Endothelial cell of umbilical vein (primary cell): ENCODE measurements around the gene HDAC7. TPM values are rescaled to one million over a fixed set of nuclear protein-coding genes. Genes with fewer than 3 reads are reported as not detected.

ENCODE experiments used
- BruUV-seq: library from RNA; stranded (reverse); fragments of 400-500 nt; replicated peaks from 2 replicates; lab custom pipeline; 2021; lab: Mats Ljungman, UMichigan
- CTCF ChIA-PET: fragments of 300-600, 350-600 bp; sonication (Branson Sonifier 250); formaldehyde crosslinking; loops from one replicate; lab custom pipeline; 2021; ENCODE audit warnings: antibody characterized with exemption, inconsistent platforms; lab: Charles Lee
- POLR2A ChIA-PET: fragments of 300-600, 350-600 bp; sonication (Branson Sonifier 250); formaldehyde crosslinking; loops from one replicate; lab custom pipeline; 2021; ENCODE audit warnings: antibody characterized with exemption, inconsistent platforms; lab: Charles Lee
- DNase-seq: peaks from one replicate; pipeline ENCODE4 v3.0.0-alpha.2; 2011; ENCODE audit warnings: low read depth, low spot score
- FAIRE-seq: peaks from 2 replicates; lab custom pipeline; 2011; peaks lifted over from hg19 to GRCh38; lab: Jason Lieb, UNC
- H2AFZ ChIP-seq: 2 replicates; pipeline ENCODE4 v1.6.0; 2012; ENCODE audit warnings: low read depth, low read length, control low read depth, inconsistent platforms
- H3K27ac ChIP-seq: 2 replicates; pipeline ENCODE4 v1.5.1; 2011; ENCODE audit warnings: low read depth, mild to moderate bottlenecking, control low read depth, low read length, moderate library complexity; ENCODE audit not compliant: insufficient read depth
- H3K27me3 ChIP-seq, 2 experiments: 2 replicates each; pipeline versions ENCODE4 v1.6.0 to v1.6.1; 2011; ENCODE audit warnings: low read length in 2 of 2, mixed read lengths in 1 of 2; ENCODE audit not compliant: control insufficient read depth in 2 of 2, insufficient read depth in 2 of 2
- H3K36me3 ChIP-seq, 2 experiments: 2 replicates in 1 of 2; 3 replicates in 1 of 2; pipeline ENCODE4 v1.5.1; 2011; ENCODE audit warnings: low read length in 2 of 2, mild to moderate bottlenecking in 1 of 2, moderate library complexity in 1 of 2; ENCODE audit not compliant: control insufficient read depth in 2 of 2, insufficient read depth in 2 of 2; ENCODE audit errors: extremely low read depth in 1 of 2
- H3K4me1 ChIP-seq: 3 replicates; pipeline ENCODE4 v1.5.1; 2011; ENCODE audit warnings: mild to moderate bottlenecking, low read length; ENCODE audit not compliant: control insufficient read depth, insufficient read depth; ENCODE audit errors: extremely low read depth
- H3K4me2 ChIP-seq: 2 replicates; pipeline ENCODE4 v1.6.1; 2011; ENCODE audit warnings: low read length, control low read depth, mixed read lengths; ENCODE audit not compliant: insufficient read depth
- H3K4me3 ChIP-seq, 3 experiments: fragments of 200-600 bp in 1 of 3; sonication (generic), shearing (Covaris generic) in 1 of 3; replicated peaks in 1 of 3; 2 replicates each; pipeline ENCODE4 v1.5.1; 2011 to 2016; ENCODE audit warnings: control low read depth in 3 of 3, low read length in 3 of 3, mild to moderate bottlenecking in 2 of 3, inconsistent platforms in 1 of 3, low read depth in 1 of 3, moderate library complexity in 1 of 3; ENCODE audit not compliant: insufficient read depth in 1 of 3
- H3K79me2 ChIP-seq: 2 replicates; pipeline ENCODE4 v1.6.0; 2012; ENCODE audit warnings: low read length, inconsistent platforms; ENCODE audit not compliant: control insufficient read depth, insufficient read depth
- H3K9ac ChIP-seq: replicated peaks from 2 replicates; pipeline ENCODE3; 2011; ENCODE audit warnings: low read length, control low read depth; ENCODE audit not compliant: insufficient read depth; ENCODE audit errors: extremely low read depth
- H3K9me1 ChIP-seq: replicated peaks from 3 replicates; pipeline ENCODE4 v1.6.0; 2011; ENCODE audit warnings: mild to moderate bottlenecking, low read length; ENCODE audit not compliant: control insufficient read depth, insufficient read depth; ENCODE audit errors: extremely low read depth
- H3K9me3 ChIP-seq: replicated peaks from 2 replicates; pipeline ENCODE4 v1.5.1; 2012; ENCODE audit warnings: low read length, inconsistent platforms; ENCODE audit not compliant: control insufficient read depth, insufficient read depth
- H4K20me1 ChIP-seq: replicated peaks from 2 replicates; pipeline ENCODE3; 2011; ENCODE audit warnings: mild to moderate bottlenecking, low read length; ENCODE audit not compliant: control insufficient read depth, insufficient read depth; ENCODE audit errors: extremely low read depth
- CTCF ChIP-seq, 2 donors: IDR thresholded peaks; 1 replicate in 1 of 2; 2 replicates in 1 of 2; pipeline ENCODE4 v1.5.1; 2011; ENCODE audit warnings: low read length in 2 of 2, mild to moderate bottlenecking in 2 of 2, moderate library complexity in 2 of 2, control low read depth in 1 of 2, inconsistent platforms in 1 of 2, low read depth in 1 of 2; ENCODE audit not compliant: insufficient read depth in 1 of 2; ENCODE audit errors: extremely low read depth in 1 of 2
- EZH2 ChIP-seq: IDR thresholded peaks from 2 replicates; pipeline ENCODE4 v1.6.1; 2012; ENCODE audit warnings: borderline replicate concordance, low read depth, mild to moderate bottlenecking, moderate library complexity, low read length, inconsistent platforms; ENCODE audit not compliant: severe bottlenecking
- FOS ChIP-seq: IDR thresholded peaks from 2 replicates; pipeline ENCODE4 v1.6.1; 2011; ENCODE audit warnings: mild to moderate bottlenecking, low read length, moderate library complexity, borderline replicate concordance; ENCODE audit not compliant: insufficient read depth
- GATA2 ChIP-seq: IDR thresholded peaks from 2 replicates; pipeline ENCODE4 v1.7.0; 2011; ENCODE audit warnings: low read depth, mild to moderate bottlenecking, moderate library complexity, mixed read lengths, low read length; ENCODE audit not compliant: insufficient read length, insufficient read depth
- JUN ChIP-seq: IDR thresholded peaks from 2 replicates; pipeline ENCODE4 v1.6.1; 2011; ENCODE audit warnings: borderline replicate concordance, low read depth; ENCODE audit not compliant: insufficient read length, insufficient read depth
- MYC ChIP-seq: IDR thresholded peaks from one replicate; pipeline ENCODE4 v1.6.1; 2011; ENCODE audit warnings: mild to moderate bottlenecking, low read depth, low read length
- POLR2AphosphoS5 ChIP-seq: IDR thresholded peaks from 2 replicates; pipeline ENCODE4 v1.6.1; 2012; ENCODE audit warnings: low read depth, mild to moderate bottlenecking, control low read depth, low read length, moderate library complexity; ENCODE audit not compliant: insufficient read depth
- dilution Hi-C: fragments of 300-500 bp; cut with MboI; formaldehyde crosslinking; loops from one replicate; pipeline ENCODE4 v1.15.0; 2019; ENCODE audit warnings: low sequenced_read_pairs; ENCODE audit not compliant: extremely low pct_ligation_motif_present
- intact Hi-C: fragments of 100-400 bp; cut with micrococcal nuclease; formaldehyde crosslinking; loops from one replicate; pipeline ENCODE4 v1.10.0; 2022
- polyA plus RNA-seq, 4 experiments: library from polyadenylated mRNA; depleted of rRNA in 3 of 4; stranded (reverse) in 3 of 4; unstranded in 1 of 4; fragments of >200 nt; gene quantifications; 2 replicates each; pipeline versions ENCODE4 v1.2.1 to v1.2.3, GENCODE V29; 2011 to 2012; ENCODE audit warnings: missing spikeins in 1 of 4
- total RNA-seq: library from RNA; stranded (reverse); gene quantifications from 2 replicates; pipeline ENCODE4 v1.2.3, GENCODE V29; 2021

The HDAC7 gene
- total and polyA plus RNA-seq, 2 donors (not counting 3 experiments of a cell fraction or from before 2014, with no cell fraction given) = 119 to 249 TPM

GRCh38 chr12:47856721-47857575, 37.2 kb upstream of the HDAC7 start:
- Histone ChIP-seq H3K9me1 (no peaks in the 10 kb centered on the region), H3K9ac (no peak overlapping the region), H3K27ac (no peak overlapping the region), H4K20me1 (no peaks in the 10 kb centered on the region), H3K27me3 (no peaks in the 10 kb centered on the region), H2AFZ (no peak overlapping the region), H3K4me3 (no peak overlapping the region), H3K4me2 (no peak overlapping the region), H3K9me3 (no peaks in the 10 kb centered on the region), H3K4me1 (no peaks in the 10 kb centered on the region), H3K79me2 (no peaks in the 10 kb centered on the region), H3K36me3 (no peaks in the 10 kb centered on the region)
- BruUV-seq = no TSS peak
- FAIRE-seq (no peak), DNase-seq (no peak)
- no peak for TF ChIP-seq GATA2
- TF ChIP-seq MYC = no peak
- no peak for TF ChIP-seq EZH2
- TF ChIP-seq CTCF (IDR thresholded peaks at IDR 0.05; ENCODE audit: extremely low read depth in 1 of 2, insufficient read depth in 1 of 2, low read depth in 1 of 2, low read length in 2 of 2) = no peak
- TF ChIP-seq POLR2AphosphoS5 = no peak
- no peak for TF ChIP-seq FOS
- TF ChIP-seq JUN = no peak
- ChIA-PET POLR2A (no interaction called here), CTCF (interaction anchor here (0.6 kb wide), 1 partner anchor 107 kb away, joined by 3 read pairs; the partner anchor contains the start of gene TMEM106C)
- intact Hi-C loops = no loop called here
- dilution Hi-C loops = no loop called here
